ENCODE measurements around the gene CD300LB.

GRCh38 chr17:74478420-74479100 is 52.7 kb downstream of the CD300LB start:
- TF ChIP-seq CTCF (IDR thresholded peaks at IDR 0.05) (no peak), POLR2AphosphoS5 (IDR thresholded peaks at IDR 0.05) (no peak), POLR2A (IDR thresholded peaks at IDR 0.05) (no peak)

All from sigmoid colon (tissue), 4 donors.